ACHN (cell line): ENCODE measurements around the gene CRKL.
A peak's percentile ranks its signal among the peaks of the same experiment; 100 is the strongest.

Experiments used
- DNase-seq: peaks from one replicate; pipeline ENCODE4 v3.0.0-alpha.2; 2015
- in situ Hi-C: cut with HindIII; loops from 2 replicates; pipeline ENCODE4 v1.10.0; 2017; ENCODE audit warnings: low sequenced_read_pairs, low pct_ligation_motif_present, low pct_unique_long_range_greater_than_20kb

Gene CRKL

GRCh38 chr22:20988573-20989322, 71.5 kb downstream of the CRKL start:
- in situ Hi-C loops: no loop called here
- no peak for DNase-seq

- DNase-seq: peak; percentile 28
- in situ Hi-C loops: no loop called here
Measured at GRCh38 chr22:20989323-20990138, 72.3 kb downstream of the CRKL start.

- in situ Hi-C loops: no loop called here
- DNase-seq: no peak
Measured at GRCh38 chr22:20990184-20991180, 73.3 kb downstream of the CRKL start.

GRCh38 chr22:20991252-20992055, 74.2 kb downstream of the CRKL start:
- no peak for DNase-seq
- in situ Hi-C loops: no loop called here

GRCh38 chr22:20992056-20992442, 74.8 kb downstream of the CRKL start:
- in situ Hi-C loops: no loop called here
- DNase-seq: no peak

- no peak for DNase-seq
- in situ Hi-C loops: no loop called here
Measured at GRCh38 chr22:20992456-20993303, 75.5 kb downstream of the CRKL start.

GRCh38 chr22:20993304-20994127, 76.3 kb downstream of the CRKL start:
- in situ Hi-C loops: no loop called here
- DNase-seq: no peak

GRCh38 chr22:20994128-20994901, 77.1 kb downstream of the CRKL start:
- no peak for DNase-seq
- in situ Hi-C loops: no loop called here

- in situ Hi-C loops: no loop called here
- DNase-seq: no peak
Measured at GRCh38 chr22:20994902-20995241, 77.7 kb downstream of the CRKL start.

GRCh38 chr22:20995329-20996030, 78.3 kb downstream of the CRKL start:
- in situ Hi-C loops: no loop called here
- no peak for DNase-seq

GRCh38 chr22:20996031-20996410, 78.8 kb downstream of the CRKL start:
- in situ Hi-C loops: no loop called here
- DNase-seq: no peak

GRCh38 chr22:20996598-20997535, 79.7 kb downstream of the CRKL start:
- in situ Hi-C loops: no loop called here
- no peak for DNase-seq

GRCh38 chr22:20997536-20998257, 80.5 kb downstream of the CRKL start:
- DNase-seq: no peak
- in situ Hi-C loops: no loop called here
